Myometrial cell (primary cell): ENCODE results near the gene NEMF. TPM values are rescaled to one million over a fixed set of nuclear protein-coding genes. Genes with fewer than 3 reads are reported as not detected.

Source experiments
- total RNA-seq: library from RNA; depleted of rRNA; stranded (reverse); fragments of >200 nt; gene quantifications from 2 replicates; pipeline ENCODE4 v1.2.3, GENCODE V29; 2015

The NEMF gene, protein sequence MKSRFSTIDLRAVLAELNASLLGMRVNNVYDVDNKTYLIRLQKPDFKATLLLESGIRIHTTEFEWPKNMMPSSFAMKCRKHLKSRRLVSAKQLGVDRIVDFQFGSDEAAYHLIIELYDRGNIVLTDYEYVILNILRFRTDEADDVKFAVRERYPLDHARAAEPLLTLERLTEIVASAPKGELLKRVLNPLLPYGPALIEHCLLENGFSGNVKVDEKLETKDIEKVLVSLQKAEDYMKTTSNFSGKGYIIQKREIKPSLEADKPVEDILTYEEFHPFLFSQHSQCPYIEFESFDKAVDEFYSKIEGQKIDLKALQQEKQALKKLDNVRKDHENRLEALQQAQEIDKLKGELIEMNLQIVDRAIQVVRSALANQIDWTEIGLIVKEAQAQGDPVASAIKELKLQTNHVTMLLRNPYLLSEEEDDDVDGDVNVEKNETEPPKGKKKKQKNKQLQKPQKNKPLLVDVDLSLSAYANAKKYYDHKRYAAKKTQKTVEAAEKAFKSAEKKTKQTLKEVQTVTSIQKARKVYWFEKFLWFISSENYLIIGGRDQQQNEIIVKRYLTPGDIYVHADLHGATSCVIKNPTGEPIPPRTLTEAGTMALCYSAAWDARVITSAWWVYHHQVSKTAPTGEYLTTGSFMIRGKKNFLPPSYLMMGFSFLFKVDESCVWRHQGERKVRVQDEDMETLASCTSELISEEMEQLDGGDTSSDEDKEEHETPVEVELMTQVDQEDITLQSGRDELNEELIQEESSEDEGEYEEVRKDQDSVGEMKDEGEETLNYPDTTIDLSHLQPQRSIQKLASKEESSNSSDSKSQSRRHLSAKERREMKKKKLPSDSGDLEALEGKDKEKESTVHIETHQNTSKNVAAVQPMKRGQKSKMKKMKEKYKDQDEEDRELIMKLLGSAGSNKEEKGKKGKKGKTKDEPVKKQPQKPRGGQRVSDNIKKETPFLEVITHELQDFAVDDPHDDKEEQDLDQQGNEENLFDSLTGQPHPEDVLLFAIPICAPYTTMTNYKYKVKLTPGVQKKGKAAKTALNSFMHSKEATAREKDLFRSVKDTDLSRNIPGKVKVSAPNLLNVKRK
- total RNA-seq, result 19.6 and 22.7 TPM in 2 replicates

DNA sequence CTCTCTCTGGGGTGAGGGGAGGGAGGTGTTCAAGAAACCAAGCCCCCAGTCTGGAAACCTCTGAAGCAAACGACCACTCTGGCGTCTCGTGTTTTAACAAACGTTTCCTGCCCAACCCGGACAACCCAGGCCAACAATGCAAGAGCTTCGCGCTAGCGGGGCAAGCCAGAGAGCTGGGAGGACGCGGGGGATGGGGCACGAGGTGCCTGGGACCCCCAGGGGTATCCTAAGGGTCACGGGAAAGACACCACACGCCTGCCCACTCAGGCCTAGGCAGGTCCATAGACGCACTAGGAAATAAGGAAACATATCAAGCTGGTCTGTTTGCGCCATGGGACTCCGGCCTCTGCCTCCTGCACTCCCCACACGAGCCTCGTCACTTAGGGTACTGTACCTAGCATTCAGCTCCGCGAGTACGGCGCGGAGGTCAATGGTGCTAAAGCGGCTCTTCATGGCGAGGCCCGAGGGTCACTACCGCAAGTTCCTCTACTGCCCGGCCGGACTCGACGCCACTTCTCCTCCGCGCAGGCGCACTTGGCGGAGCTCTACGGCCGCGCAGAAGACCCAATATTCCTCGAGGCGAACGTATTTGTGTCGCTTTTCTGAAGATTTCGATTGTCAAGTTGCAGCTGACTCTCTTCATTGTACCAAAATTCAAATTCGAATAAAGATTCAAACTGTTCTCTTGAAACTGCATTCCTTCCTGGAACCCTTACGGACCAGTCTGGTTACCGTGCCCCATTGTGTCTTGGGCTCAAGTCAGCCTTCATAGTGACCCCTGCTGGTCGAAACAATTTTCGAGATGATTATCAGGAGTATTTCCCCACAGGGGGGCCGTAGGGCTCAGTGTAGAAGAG is at the start of gene NEMF:
TSS of gene NEMF (minus strand) at position 488 of the 857 bp plus-strand sequence. CDS start at position 453, 35 bp downstream.

DNA sequence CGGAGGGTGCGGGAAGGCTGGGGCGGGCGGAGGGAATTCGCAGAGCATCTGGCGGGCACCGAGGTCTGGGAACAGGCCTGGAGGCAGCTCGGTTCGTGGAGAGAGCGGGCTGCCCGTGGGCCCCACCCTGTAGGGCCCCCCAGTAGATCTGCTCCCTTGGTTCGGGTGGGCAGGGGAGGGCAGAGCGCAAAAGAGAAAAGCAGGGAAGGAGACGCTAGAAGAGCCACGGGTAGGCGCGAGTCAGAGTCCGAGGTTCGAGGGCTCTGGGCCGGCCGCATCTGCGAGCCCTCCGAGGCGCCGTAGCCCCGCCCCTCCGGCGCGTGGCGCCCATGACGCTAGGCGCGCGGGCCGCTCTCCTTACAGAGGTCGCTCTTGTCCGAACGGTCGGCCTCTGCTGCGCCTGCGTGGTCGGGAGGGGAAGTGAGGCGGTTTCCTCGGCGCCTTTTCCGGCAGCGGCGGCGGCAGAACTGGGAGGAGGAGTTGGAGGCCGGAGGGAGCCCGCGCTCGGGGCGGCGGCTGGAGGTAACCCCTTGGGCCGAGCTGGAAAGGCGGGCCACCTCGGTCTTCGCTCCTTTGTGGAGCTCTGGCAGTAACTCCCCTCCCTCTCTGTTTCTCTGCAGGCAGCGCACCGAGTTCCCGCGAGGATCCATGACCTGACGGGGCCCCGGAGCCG is 40.2 kb upstream of the NEMF start, which contains the start of gene ARF6:
TSS of gene ARF6 (plus strand) at position 447 of the 673 bp plus-strand sequence. CDS start 655 bp downstream, outside the sequence.

DNA sequence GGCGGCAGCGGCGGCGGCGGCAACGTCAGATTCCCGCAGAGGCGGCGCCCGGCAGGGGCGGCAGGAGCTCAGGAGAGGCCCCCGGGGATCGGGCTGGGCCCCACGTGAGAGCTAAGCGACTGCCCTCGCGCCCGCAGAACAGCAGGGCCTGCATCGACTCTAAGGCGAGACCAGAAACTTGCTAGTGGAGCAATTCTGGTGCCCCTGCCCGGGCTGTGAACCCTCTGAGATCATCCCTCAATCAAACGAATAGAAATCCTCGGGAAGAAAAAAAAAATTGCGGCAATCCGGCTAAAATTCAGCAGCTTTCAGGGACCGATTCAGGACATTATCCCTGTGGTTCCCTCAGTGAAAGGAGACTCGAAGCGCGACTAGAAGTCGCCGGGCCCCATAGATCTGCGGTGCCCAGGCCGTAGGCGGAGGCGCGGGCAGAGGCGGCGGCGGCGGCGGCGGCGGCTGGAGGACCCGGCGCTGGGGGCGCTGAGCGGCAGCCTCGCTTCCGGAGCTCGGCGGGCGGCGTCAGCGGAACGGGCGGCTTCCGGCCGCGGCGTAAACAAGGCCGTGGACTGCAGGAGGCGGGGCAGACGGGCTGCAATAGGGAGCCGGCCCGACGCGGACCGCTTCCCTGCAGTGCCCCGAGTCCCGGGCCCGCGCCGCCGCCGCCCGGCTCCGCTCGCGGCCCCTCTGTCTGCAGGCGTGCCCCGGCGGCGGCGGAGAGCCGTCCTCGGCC is 84.9 kb downstream of the NEMF start, which contains the start of gene KLHDC2:
TSS of gene KLHDC2 (plus strand) at position 583 of the 730 bp plus-strand sequence. CDS start 316 bp downstream, outside the sequence.

Other genes starting within 250 kb of the NEMF start
- 211 and 214 TPM in 2 replicates for gene RPL36AL, start 232.2 kb downstream of the NEMF start, total RNA-seq
- gene MGAT2, start 232.0 kb downstream of the NEMF start, total RNA-seq, result 95.0 and 103 TPM in 2 replicates
- 3.5 and 9.6 TPM in 2 replicates for gene DNAAF2, start 217.5 kb downstream of the NEMF start, total RNA-seq
- gene POLE2, start 164.6 kb downstream of the NEMF start, total RNA-seq, result 19.9 and 24.3 TPM in 2 replicates
- 0.86 and 3.4 TPM in 2 replicates for gene KLHDC1, start 159.7 kb downstream of the NEMF start, total RNA-seq
- 48.6 and 63.7 TPM in 2 replicates for gene KLHDC2, start 84.6 kb downstream of the NEMF start, total RNA-seq
- gene ARF6, start 40.3 kb upstream of the NEMF start, total RNA-seq, result 58.8 and 75.3 TPM in 2 replicates